Right lobe of liver (tissue), 6 donors: ENCODE data around the gene DOCK3. TPM values are rescaled to one million over a fixed set of nuclear protein-coding genes. Genes with fewer than 3 reads are reported as not detected.

Experiments used
- ATAC-seq, 4 donors: fragments of 200-7000 bp; cut with Tn5 transposase; one replicate each; pipeline ENCODE4 v1.9.1; 2020; ENCODE audit warnings: mild to moderate bottlenecking in 4 of 4, moderate library complexity in 4 of 4
- DNase-seq, 3 donors: peaks; one replicate each; pipeline ENCODE4 v3.0.0-alpha.2; 2020
- H3K27ac ChIP-seq, 3 donors: fragments of 200-600 bp; one replicate each; pipeline ENCODE4 v1.8.0; 2022
- H3K27me3 ChIP-seq, 2 donors: fragments of 200-600 bp; one replicate each; pipeline ENCODE4 v1.8.0; 2022
- H3K36me3 ChIP-seq, 4 donors: fragments of 200-600 bp; sonication (generic) in 1 of 4; one replicate each; pipeline versions ENCODE4 v1.5.1 to v1.8.0; 2017 to 2022; ENCODE audit warnings: control low read depth in 1 of 4
- H3K4me1 ChIP-seq, 4 donors: fragments of 200-600 bp; sonication (generic) in 1 of 4; one replicate each; pipeline versions ENCODE4 v1.5.1 to v1.8.0; 2017 to 2022; ENCODE audit warnings: control low read depth in 1 of 4
- H3K4me3 ChIP-seq, 3 donors: fragments of 200-600 bp; one replicate each; pipeline ENCODE4 v1.8.0; 2022
- H3K9me3 ChIP-seq, 4 donors: fragments of 200-600 bp; sonication (generic) in 1 of 4; one replicate each; pipeline versions ENCODE4 v1.5.1 to v1.8.0; 2017 to 2022; ENCODE audit warnings: control low read depth in 1 of 4
- CTCF ChIP-seq, 4 donors: fragments of 200-600 bp in 3 of 4; fragments of 450-650 bp in 1 of 4; IDR thresholded peaks; one replicate each; pipeline versions ENCODE4 v1.5.1 to v1.8.0; 2016 to 2022; ENCODE audit warnings: antibody characterized with exemption in 4 of 4, mild to moderate bottlenecking in 2 of 4
- POLR2A ChIP-seq: fragments of 450-650 bp; IDR thresholded peaks from one replicate; pipeline ENCODE4 v1.6.1; 2017; ENCODE audit warnings: antibody characterized with exemption, mild to moderate bottlenecking
- WGBS: methylation state at CpG from one replicate; pipeline ENCODE4 v1.1.6; 2018; ENCODE audit warnings: low coverage, low lambda C conversion rate; ENCODE audit not compliant: insufficient coverage; ENCODE audit errors: missing lambda C conversion rate; 5-methylcytosine and 5-hydroxymethylcytosine counted together
- intact Hi-C, 2 donors: fragments of 100-400 bp; cut with DNase I; formaldehyde crosslinking; loops; one replicate each; pipeline versions ENCODE4 v1.11.2 to v1.14.1; 2022
- total RNA-seq, 6 experiments: library from RNA; depleted of rRNA in 2 of 6; stranded (reverse); fragments of >200 nt in 2 of 6; fragmentation: NEBNext Ultra II Directional in 3 of 6; extraction: Animal tissue kit (Norgen Biotek cat#: 25700) in 3 of 6; gene quantifications; one replicate each; pipeline versions ENCODE4 v1.1.0 to v1.2.4, GENCODE V29; 2016 to 2023
- donor health status: DM: no; HTN: yes; CAD: no.
- donor health status: DM: no; HTN: no; CAD: no.
- donor health status: DM: no; HTN: no; CAD: no.
- donor health status: DM: no; HTN: yes; CAD: no.
- donor health status: DM: no; HTN: yes; CAD: no.

The DOCK3 gene
- total RNA-seq, 6 experiments from 2014 or later = 0.04 to 0.06 (median 0.06) TPM; not detected in 3

DNA sequence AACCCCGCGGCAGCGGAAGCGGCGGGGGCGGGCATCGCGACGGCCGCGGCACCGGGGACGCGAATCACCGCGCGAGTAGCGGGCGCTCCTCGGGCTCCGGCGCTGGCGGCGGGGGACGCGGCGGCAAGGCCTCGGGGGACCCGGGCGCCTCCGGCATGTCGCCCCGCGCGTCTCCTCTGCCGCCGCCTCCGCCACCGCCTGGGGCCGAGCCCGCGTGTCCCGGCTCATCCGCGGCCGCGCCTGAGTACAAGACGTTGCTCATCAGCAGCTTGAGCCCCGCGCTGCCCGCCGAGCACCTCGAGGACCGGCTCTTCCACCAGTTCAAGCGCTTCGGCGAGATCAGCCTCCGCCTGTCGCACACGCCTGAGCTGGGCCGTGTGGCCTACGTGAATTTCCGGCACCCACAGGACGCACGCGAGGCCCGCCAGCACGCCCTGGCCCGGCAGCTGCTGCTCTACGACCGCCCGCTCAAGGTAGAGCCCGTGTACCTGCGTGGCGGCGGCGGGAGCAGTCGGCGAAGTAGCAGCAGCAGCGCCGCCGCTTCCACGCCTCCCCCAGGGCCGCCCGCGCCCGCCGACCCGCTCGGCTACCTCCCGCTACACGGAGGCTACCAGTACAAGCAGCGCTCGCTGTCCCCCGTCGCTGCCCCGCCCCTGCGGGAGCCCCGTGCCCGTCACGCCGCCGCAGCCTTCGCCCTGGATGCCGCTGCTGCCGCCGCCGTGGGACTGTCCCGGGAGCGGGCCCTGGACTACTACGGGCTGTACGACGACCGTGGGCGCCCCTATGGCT lies 717.0 kb downstream of the DOCK3 start:
- intact Hi-C loops = loop anchor here (10.0 kb wide), 2 partner anchors 103 to 113 kb away; partner anchors contain the start of gene DCAF1 (in 1 of the 2)
- WGBS = 0% methylated on average over 4 of the region's 115 CpGs
- DNase-seq (peak in 2 of 3 donors; percentile 51 to 66), ATAC-seq (no peak)
- H3K36me3 ChIP-seq = peaks cover 0 to 44% (median 24%) of the 10 kb centered on the region in 4 donors
- no peaks in the 10 kb centered on the region for H3K27me3 ChIP-seq
- no peaks in the 10 kb centered on the region for H3K9me3 ChIP-seq
- peaks cover 0 to 51% (median 19%) of the 10 kb centered on the region in 4 donors for H3K4me1 ChIP-seq
- H3K27ac ChIP-seq = peak overlapping the region; percentile 36 to 78 (median 76)
- no peak for TF ChIP-seq CTCF (IDR thresholded peaks at IDR 0.05)
- TF ChIP-seq POLR2A = no peak
- H3K4me3 ChIP-seq = peak overlapping the region; percentile 63 to 82 (median 77)

GRCh38 chr3:51392355-51393133 lies 717.8 kb downstream of the DOCK3 start:
- intact Hi-C loops = loop anchor here (10.0 kb wide), 2 partner anchors 102 to 112 kb away; partner anchors contain the start of gene DCAF1 (in 1 of the 2)
- Histone ChIP-seq H3K9me3 (no peaks in the 10 kb centered on the region), H3K27me3 (no peaks in the 10 kb centered on the region), H3K4me1 (peaks cover 0 to 43% (median 16%) of the 10 kb centered on the region in 4 donors), H3K36me3 (peaks cover 0 to 47% (median 24%) of the 10 kb centered on the region in 4 donors), H3K4me3 (peak overlapping the region; percentile 63 to 82 (median 77)), H3K27ac (peak overlapping the region in 1 of 3 donors; percentile 76)
- WGBS = 90% methylated on average over 8 of the region's 42 CpGs
- no peak for TF ChIP-seq POLR2A
- no peak for TF ChIP-seq CTCF (IDR thresholded peaks at IDR 0.05)
- DNase-seq (peak in 1 of 3 donors; percentile 57), ATAC-seq (no peak)

DNA sequence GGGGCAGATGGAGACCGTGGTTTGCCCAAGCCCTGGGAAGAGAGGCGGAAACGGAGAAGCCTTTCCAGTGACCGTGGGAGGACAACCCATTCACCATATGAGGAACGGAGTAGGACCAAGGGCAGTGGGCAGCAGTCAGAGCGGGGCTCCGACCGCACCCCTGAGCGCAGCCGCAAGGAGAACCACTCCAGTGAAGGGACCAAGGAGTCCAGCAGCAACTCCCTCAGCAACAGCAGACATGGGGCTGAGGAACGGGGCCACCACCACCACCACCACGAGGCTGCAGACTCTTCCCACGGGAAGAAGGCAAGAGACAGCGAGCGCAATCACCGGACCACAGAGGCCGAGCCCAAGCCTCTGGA lies 718.4 kb downstream of the DOCK3 start:
- Histone ChIP-seq H3K27ac (no peak overlapping the region), H3K27me3 (no peaks in the 10 kb centered on the region), H3K36me3 (peaks cover 0 to 45% (median 24%) of the 10 kb centered on the region in 4 donors), H3K4me1 (peaks cover 0 to 37% (median 14%) of the 10 kb centered on the region in 4 donors), H3K9me3 (no peaks in the 10 kb centered on the region), H3K4me3 (no peak overlapping the region)
- TF ChIP-seq POLR2A (no peak), CTCF (IDR thresholded peaks at IDR 0.05) (no peak)
- no CpG with 5 or more reads among the region's 17 CpGs for WGBS
- intact Hi-C loops = loop anchor here (10.0 kb wide), 2 partner anchors 102 to 112 kb away; partner anchors contain the start of gene DCAF1 (in 1 of the 2)
- no peak for ATAC-seq
- DNase-seq = no peak

DNA sequence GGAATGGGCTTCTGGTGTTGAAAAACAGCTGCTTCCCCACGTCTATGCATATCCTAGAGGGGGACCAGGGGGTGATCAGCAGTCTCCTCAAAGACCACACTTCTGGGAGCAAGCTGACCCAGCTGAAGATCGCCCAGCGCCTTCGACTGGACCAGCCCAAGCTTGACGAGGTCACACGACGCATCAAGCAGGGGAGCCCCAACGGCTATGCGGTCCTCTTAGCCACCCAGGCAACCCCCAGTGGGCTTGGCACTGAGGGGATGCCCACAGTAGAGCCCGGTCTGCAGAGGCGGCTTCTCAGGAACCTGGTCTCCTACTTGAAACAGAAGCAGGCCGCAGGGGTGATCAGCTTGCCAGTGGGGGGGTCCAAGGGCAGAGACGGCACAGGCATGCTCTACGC lies 718.8 kb downstream of the DOCK3 start:
- peaks cover 0 to 45% (median 19%) of the 10 kb centered on the region in 4 donors for H3K36me3 ChIP-seq
- H3K9me3 ChIP-seq = no peaks in the 10 kb centered on the region
- peaks cover 0 to 33% (median 14%) of the 10 kb centered on the region in 4 donors for H3K4me1 ChIP-seq
- intact Hi-C loops = loop anchor here (10.0 kb wide), 2 partner anchors 101 to 111 kb away; partner anchors contain the start of gene DCAF1 (in 1 of the 2)
- DNase-seq (no peak), ATAC-seq (no peak)
- TF ChIP-seq POLR2A (no peak), CTCF (IDR thresholded peaks at IDR 0.05) (no peak)
- whole genome bisulfite sequencing = 98% methylated on average over 7 of the region's 14 CpGs
- no peak overlapping the region for H3K27ac ChIP-seq
- no peaks in the 10 kb centered on the region for H3K27me3 ChIP-seq
- no peak overlapping the region for H3K4me3 ChIP-seq
